Neuronal stem cell (in vitro differentiated cells): ENCODE results near the gene PCP4.

Source experiments
- DNase-seq: peaks from one replicate; pipeline ENCODE4 v3.0.0-alpha.2; 2013; ENCODE audit warnings: low spot score
- H2AFZ ChIP-seq: one replicate; pipeline ENCODE4 v1.6.1; 2013; ENCODE audit warnings: mild to moderate bottlenecking, low read length, inconsistent platforms
- H2AK5ac ChIP-seq: 2 replicates; pipeline ENCODE4 v1.6.1; 2013; ENCODE audit warnings: low read depth, mild to moderate bottlenecking, inconsistent platforms, low read length, moderate library complexity, mixed read lengths
- H2BK120ac ChIP-seq: 2 replicates; pipeline ENCODE4 v1.6.1; 2013; ENCODE audit warnings: low read depth, mild to moderate bottlenecking, inconsistent platforms, low read length, moderate library complexity, mixed read lengths
- H2BK12ac ChIP-seq: one replicate; pipeline ENCODE4 v1.6.1; 2013; ENCODE audit warnings: low read length, inconsistent platforms
- H2BK15ac ChIP-seq: 2 replicates; pipeline ENCODE4 v1.6.1; 2013; ENCODE audit warnings: mild to moderate bottlenecking, low read length, inconsistent platforms, mixed read lengths
- H2BK5ac ChIP-seq: one replicate; pipeline ENCODE4 v1.6.1; 2013; ENCODE audit warnings: inconsistent platforms, mild to moderate bottlenecking, low read length, moderate library complexity
- H3K14ac ChIP-seq: one replicate; pipeline ENCODE4 v1.6.1; 2013; ENCODE audit warnings: low read length, inconsistent platforms
- H3K18ac ChIP-seq: 2 replicates; pipeline ENCODE4 v1.6.1; 2013; ENCODE audit warnings: low read length, inconsistent platforms
- H3K23ac ChIP-seq: 2 replicates; pipeline ENCODE4 v1.6.1; 2013; ENCODE audit warnings: low read depth, mild to moderate bottlenecking, mixed read lengths, low read length, inconsistent platforms; ENCODE audit not compliant: poor library complexity
- H3K27ac ChIP-seq: replicated peaks from 3 replicates; pipeline ENCODE4 v1.5.1; 2013; ENCODE audit warnings: low read length, inconsistent platforms
- H3K27me3 ChIP-seq, 3 experiments: 2 replicates each; pipeline ENCODE4 v1.6.1; 2013; ENCODE audit warnings: low read length in 3 of 3, mild to moderate bottlenecking in 2 of 3, inconsistent platforms in 1 of 3, low read depth in 1 of 3, mixed read lengths in 1 of 3, moderate library complexity in 1 of 3; ENCODE audit not compliant: control insufficient read depth in 3 of 3, insufficient read depth in 3 of 3
- H3K36me3 ChIP-seq, 2 donors: replicated peaks in 1 of 2; 2 replicates each; pipeline ENCODE4 v1.6.1; 2013; ENCODE audit warnings: low read length in 2 of 2; ENCODE audit not compliant: control insufficient read depth in 2 of 2, insufficient read depth in 2 of 2
- H3K4ac ChIP-seq: 2 replicates; pipeline ENCODE4 v1.6.1; 2013; ENCODE audit warnings: inconsistent platforms, mild to moderate bottlenecking, low read length, moderate library complexity
- H3K4me1 ChIP-seq, 2 donors: 1 replicate in 1 of 2; 2 replicates in 1 of 2; pipeline ENCODE4 v1.6.1; 2013; ENCODE audit warnings: low read length in 2 of 2, low read depth in 1 of 2; ENCODE audit not compliant: control insufficient read depth in 2 of 2, insufficient read depth in 1 of 2
- H3K4me2 ChIP-seq: one replicate; pipeline ENCODE4 v1.6.1; 2013; ENCODE audit warnings: mild to moderate bottlenecking, low read length, inconsistent platforms; ENCODE audit not compliant: insufficient read depth, poor library complexity, severe bottlenecking
- H3K4me3 ChIP-seq, 2 donors: 2 replicates each; pipeline ENCODE4 v1.5.1; 2013; ENCODE audit warnings: low read length in 2 of 2, mild to moderate bottlenecking in 2 of 2, inconsistent platforms in 1 of 2, moderate library complexity in 1 of 2
- H3K79me1 ChIP-seq: one replicate; pipeline ENCODE4 v1.6.1; 2013; ENCODE audit warnings: low read depth, mild to moderate bottlenecking, inconsistent platforms, low read length, moderate library complexity
- H3K9ac ChIP-seq: one replicate; pipeline ENCODE4 v1.6.1; 2013; ENCODE audit warnings: mild to moderate bottlenecking, low read depth, low read length, inconsistent platforms; ENCODE audit not compliant: poor library complexity
- H3K9me3 ChIP-seq, 2 donors: replicated peaks in 1 of 2; 2 replicates each; pipeline versions ENCODE3 to v1.6.1; 2013; ENCODE audit warnings: low read length in 2 of 2, mild to moderate bottlenecking in 2 of 2, inconsistent platforms in 1 of 2, low read depth in 1 of 2, mixed read lengths in 1 of 2, moderate library complexity in 1 of 2; ENCODE audit not compliant: control insufficient read depth in 2 of 2, insufficient read depth in 1 of 2
- H4K8ac ChIP-seq: one replicate; pipeline ENCODE4 v1.6.1; 2013; ENCODE audit warnings: low read depth, mild to moderate bottlenecking, inconsistent platforms, low read length, moderate library complexity
- H4K91ac ChIP-seq: one replicate; pipeline ENCODE4 v1.6.1; 2013; ENCODE audit warnings: low read length, low read depth, mild to moderate bottlenecking, inconsistent platforms; ENCODE audit not compliant: poor library complexity
- WGBS, 2 donors: extraction: QIAGEN DNeasy Blood & Tissue Kit; methylation state at CpG; one replicate each; pipeline ENCODE4 v1.1.7; 2013; ENCODE audit warnings: missing lambda C conversion rate in 2 of 2, mixed read lengths in 1 of 2; ENCODE audit not compliant: insufficient read length in 2 of 2, insufficient replicate concordance in 1 of 2; ENCODE audit errors: extremely low coverage in 2 of 2; 5-methylcytosine and 5-hydroxymethylcytosine counted together

The PCP4 gene

DNA sequence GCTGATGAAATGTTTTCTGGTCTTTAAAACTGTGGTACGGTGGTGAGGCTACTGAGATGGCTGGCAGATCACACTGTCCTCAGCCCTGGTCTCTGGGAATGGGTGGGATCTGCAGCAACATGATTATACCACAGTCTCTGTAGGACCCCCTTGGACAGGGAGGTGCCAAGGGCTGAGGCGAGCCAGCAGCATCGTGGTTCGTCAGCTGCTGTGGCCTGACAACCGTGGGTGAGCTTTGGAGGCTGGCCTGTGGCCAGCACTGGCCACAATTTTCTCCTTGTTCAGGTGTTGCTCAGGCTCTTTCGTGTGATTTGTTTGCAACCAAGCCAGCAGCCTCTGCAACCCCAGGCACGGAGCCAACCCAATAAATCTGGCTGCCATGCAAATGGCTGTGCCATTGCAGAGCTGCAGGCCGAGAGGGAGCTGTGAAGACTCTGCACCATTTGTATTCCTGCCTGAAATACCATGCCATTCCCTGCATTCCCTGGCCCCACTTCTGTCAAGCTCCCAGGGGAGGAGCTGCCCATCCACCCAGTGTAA lies 70.9 kb downstream of the PCP4 start:
- no peak for DNase-seq
- no peak overlapping the region for H4K91ac ChIP-seq
- H3K14ac ChIP-seq = peak overlapping the region; percentile 10
- no peak overlapping the region for H3K4me3 ChIP-seq
- no peak overlapping the region for H3K4ac ChIP-seq
- H2BK120ac ChIP-seq = no peak overlapping the region
- H2BK15ac ChIP-seq = no peak overlapping the region
- no peak overlapping the region for H2AFZ ChIP-seq
- no peak overlapping the region for H3K27ac ChIP-seq
- H3K4me2 ChIP-seq = no peak overlapping the region
- peaks cover 0 to 5% of the 10 kb centered on the region in 2 donors for H3K4me1 ChIP-seq
- H3K9me3 ChIP-seq = peaks cover 0 to 2% of the 10 kb centered on the region in 2 donors
- WGBS, 2 donors = no CpG with 5 or more reads among the region's 8 CpGs
- no peaks in the 10 kb centered on the region for H3K36me3 ChIP-seq
- H3K23ac ChIP-seq = no peak overlapping the region
- peak overlapping the region; percentile 11 for H3K18ac ChIP-seq
- peak overlapping the region; percentile 36 for H2BK12ac ChIP-seq
- peak overlapping the region; percentile 48 for H2AK5ac ChIP-seq
- H4K8ac ChIP-seq = no peak overlapping the region
- H3K9ac ChIP-seq = no peak overlapping the region
- H3K27me3 ChIP-seq = no peaks in the 10 kb centered on the region
- no peak overlapping the region for H2BK5ac ChIP-seq
- no peaks in the 10 kb centered on the region for H3K79me1 ChIP-seq

DNA sequence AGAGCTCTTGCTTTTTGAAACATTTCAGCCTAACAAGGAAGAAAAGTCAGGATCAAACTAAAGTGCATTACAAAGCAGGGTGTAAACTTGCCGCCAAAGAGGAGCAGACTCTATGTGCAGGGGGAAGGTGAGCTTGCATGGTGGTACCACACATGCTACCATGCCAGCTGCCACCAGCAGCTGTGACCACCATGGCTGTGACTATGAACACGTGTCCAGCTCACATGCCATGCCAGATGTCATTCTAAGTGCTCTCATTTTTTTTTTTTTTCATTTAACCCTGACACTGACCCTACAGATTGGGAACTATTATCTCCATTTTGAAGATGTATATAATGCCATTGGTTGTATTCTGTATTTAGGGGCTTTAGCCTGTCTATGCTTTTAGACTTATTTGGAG lies 79.0 kb downstream of the PCP4 start:
- DNase-seq = no peak
- Histone ChIP-seq H2BK120ac (no peak overlapping the region), H3K4me3 (no peak overlapping the region), H3K18ac (peak overlapping the region; percentile 79), H4K91ac (peak overlapping the region; percentile 67), H4K8ac (no peak overlapping the region), H3K4ac (peak overlapping the region; percentile 53), H3K9me3 (peaks cover 0 to 7% of the 10 kb centered on the region in 2 donors), H2BK12ac (no peak overlapping the region), H3K9ac (peak overlapping the region; percentile 6), H3K4me2 (no peak overlapping the region), H2AFZ (no peak overlapping the region), H2BK5ac (no peak overlapping the region), H3K27me3 (no peaks in the 10 kb centered on the region), H3K27ac (no peak overlapping the region), H3K23ac (no peak overlapping the region), H3K79me1 (no peaks in the 10 kb centered on the region), H3K36me3 (no peaks in the 10 kb centered on the region), H2AK5ac (no peak overlapping the region), H3K14ac (no peak overlapping the region), H2BK15ac (no peak overlapping the region), H3K4me1 (peaks cover 0 to 1% of the 10 kb centered on the region in 2 donors)
- WGBS, 2 donors = no CpG with 5 or more reads among the region's 2 CpGs

GRCh38 chr21:39947031-39947430 lies 79.8 kb downstream of the PCP4 start:
- H2BK15ac ChIP-seq = no peak overlapping the region
- H3K79me1 ChIP-seq = no peaks in the 10 kb centered on the region
- no peak overlapping the region for H2BK5ac ChIP-seq
- H3K4me3 ChIP-seq = no peak overlapping the region
- no peak overlapping the region for H3K9ac ChIP-seq
- no peak overlapping the region for H4K91ac ChIP-seq
- H2AK5ac ChIP-seq = no peak overlapping the region
- H4K8ac ChIP-seq = no peak overlapping the region
- H2AFZ ChIP-seq = no peak overlapping the region
- H3K23ac ChIP-seq = no peak overlapping the region
- no peak for DNase-seq
- no peaks in the 10 kb centered on the region for H3K36me3 ChIP-seq
- no peak overlapping the region for H3K4ac ChIP-seq
- peaks cover 0 to 7% of the 10 kb centered on the region in 2 donors for H3K9me3 ChIP-seq
- no peak overlapping the region for H3K18ac ChIP-seq
- no peaks in the 10 kb centered on the region for H3K27me3 ChIP-seq
- H3K4me2 ChIP-seq = no peak overlapping the region
- H3K14ac ChIP-seq = no peak overlapping the region
- no CpG with 5 or more reads among the region's 1 CpG for WGBS, 2 donors
- H3K27ac ChIP-seq = no peak overlapping the region
- no peak overlapping the region for H2BK120ac ChIP-seq
- no peak overlapping the region for H2BK12ac ChIP-seq
- H3K4me1 ChIP-seq = peaks cover 3 to 9% of the 10 kb centered on the region in 2 donors

GRCh38 chr21:39951183-39952101 lies 84.2 kb downstream of the PCP4 start:
- H2BK120ac ChIP-seq = no peak overlapping the region
- DNase-seq = no peak
- WGBS, 2 donors = no CpG with 5 or more reads among the region's 18 CpGs

More at GRCh38 chr21:39951183-39952101, 84.2 kb downstream of the PCP4 start:
- Histone ChIP-seq H4K8ac (no peak overlapping the region), H3K9me3 (no peaks in the 10 kb centered on the region), H3K36me3 (no peaks in the 10 kb centered on the region), H3K9ac (no peak overlapping the region), H3K79me1 (no peaks in the 10 kb centered on the region), H3K27ac (peak overlapping the region; percentile 49), H2AK5ac (peak overlapping the region; percentile 20), H3K27me3 (no peaks in the 10 kb centered on the region), H2BK12ac (no peak overlapping the region), H3K4ac (peak overlapping the region; percentile 69), H2AFZ (no peak overlapping the region), H4K91ac (peak overlapping the region; percentile 80), H3K4me1 (peaks cover 3 to 15% of the 10 kb centered on the region in 2 donors), H3K23ac (no peak overlapping the region), H2BK15ac (no peak overlapping the region), H2BK5ac (peak overlapping the region; percentile 46), H3K14ac (no peak overlapping the region), H3K4me2 (no peak overlapping the region), H3K18ac (peak overlapping the region; percentile 78), H3K4me3 (no peak overlapping the region)
